GM20000 (cell line): ENCODE results near the gene KCNMA1.

ENCODE experiments used
- DNase-seq: peaks from one replicate; pipeline ENCODE4 v3.0.0; 2012; ENCODE audit warnings: low spot score
- TF ChIP-seq, protein P1 (sequence below): IDR thresholded peaks from 2 replicates; pipeline ENCODE4 v1.5.1; 2012; ENCODE audit warnings: mild to moderate bottlenecking, control low read depth; ENCODE audit errors: extremely low read depth, missing control alignments

KCNMA1 gene

DNA sequence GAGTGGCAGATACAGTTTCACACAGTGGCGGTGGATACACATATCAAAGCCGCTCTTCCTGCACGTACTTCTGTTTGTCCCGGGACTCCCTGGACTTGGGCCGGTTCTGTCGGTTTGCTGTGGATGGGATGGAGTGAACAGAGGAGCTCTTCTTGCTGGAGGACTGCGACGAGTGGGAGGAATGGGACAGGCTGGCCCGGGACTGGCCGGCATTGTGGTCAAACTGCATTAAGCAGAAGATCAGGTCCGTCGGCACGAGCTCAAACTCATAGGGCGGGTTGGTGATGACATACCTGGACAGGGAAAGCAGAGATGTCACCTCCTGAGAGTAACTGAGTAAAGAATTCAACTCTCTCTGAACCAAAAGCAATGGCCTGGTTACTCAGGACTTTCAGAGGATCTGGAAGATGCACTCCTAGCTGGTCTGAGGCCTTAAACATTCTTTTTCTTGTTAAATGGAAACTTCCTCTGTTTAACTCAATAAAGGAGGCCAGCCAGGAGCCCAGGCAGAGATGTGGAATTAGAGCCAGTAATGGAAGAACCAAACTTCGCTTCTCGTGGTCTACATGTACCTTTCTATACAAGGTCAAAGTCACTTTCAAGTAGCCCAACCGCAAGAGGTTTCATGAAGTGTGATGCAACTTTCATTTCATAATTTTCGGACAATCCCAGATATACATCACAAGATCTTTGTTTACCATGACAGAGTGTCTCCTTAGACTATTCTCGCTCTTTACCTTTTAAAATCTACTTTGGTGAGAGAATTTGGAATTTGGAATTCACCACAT is 750.2 kb downstream of the KCNMA1 start:
- DNase-seq = no peak

DNA sequence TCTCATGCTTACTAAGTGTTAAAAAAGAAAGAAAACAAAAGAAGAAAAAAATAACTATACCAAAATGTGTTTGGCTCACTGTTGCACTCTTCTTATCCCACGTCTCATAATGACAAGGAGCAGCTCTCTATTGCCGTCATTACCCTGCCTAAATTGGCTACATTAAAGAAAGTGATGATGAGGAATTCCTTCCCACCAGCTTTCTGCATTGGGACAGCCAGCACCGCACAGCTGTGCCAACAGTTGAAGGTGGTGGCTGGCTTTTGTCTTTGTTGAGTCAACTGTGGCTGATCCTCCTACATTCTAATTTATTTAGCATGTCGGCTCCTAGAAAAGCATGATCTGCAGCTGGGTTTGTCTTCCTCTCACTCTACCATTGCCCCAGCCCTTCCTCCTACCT is 751.8 kb downstream of the KCNMA1 start:
- TF ChIP-seq, protein P1, sequence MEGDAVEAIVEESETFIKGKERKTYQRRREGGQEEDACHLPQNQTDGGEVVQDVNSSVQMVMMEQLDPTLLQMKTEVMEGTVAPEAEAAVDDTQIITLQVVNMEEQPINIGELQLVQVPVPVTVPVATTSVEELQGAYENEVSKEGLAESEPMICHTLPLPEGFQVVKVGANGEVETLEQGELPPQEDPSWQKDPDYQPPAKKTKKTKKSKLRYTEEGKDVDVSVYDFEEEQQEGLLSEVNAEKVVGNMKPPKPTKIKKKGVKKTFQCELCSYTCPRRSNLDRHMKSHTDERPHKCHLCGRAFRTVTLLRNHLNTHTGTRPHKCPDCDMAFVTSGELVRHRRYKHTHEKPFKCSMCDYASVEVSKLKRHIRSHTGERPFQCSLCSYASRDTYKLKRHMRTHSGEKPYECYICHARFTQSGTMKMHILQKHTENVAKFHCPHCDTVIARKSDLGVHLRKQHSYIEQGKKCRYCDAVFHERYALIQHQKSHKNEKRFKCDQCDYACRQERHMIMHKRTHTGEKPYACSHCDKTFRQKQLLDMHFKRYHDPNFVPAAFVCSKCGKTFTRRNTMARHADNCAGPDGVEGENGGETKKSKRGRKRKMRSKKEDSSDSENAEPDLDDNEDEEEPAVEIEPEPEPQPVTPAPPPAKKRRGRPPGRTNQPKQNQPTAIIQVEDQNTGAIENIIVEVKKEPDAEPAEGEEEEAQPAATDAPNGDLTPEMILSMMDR = no peak
- DNase-seq = no peak

More for the DNA sequence above, 750.2 kb downstream of the KCNMA1 start:
- TF ChIP-seq, protein P1 = no peak

DNA sequence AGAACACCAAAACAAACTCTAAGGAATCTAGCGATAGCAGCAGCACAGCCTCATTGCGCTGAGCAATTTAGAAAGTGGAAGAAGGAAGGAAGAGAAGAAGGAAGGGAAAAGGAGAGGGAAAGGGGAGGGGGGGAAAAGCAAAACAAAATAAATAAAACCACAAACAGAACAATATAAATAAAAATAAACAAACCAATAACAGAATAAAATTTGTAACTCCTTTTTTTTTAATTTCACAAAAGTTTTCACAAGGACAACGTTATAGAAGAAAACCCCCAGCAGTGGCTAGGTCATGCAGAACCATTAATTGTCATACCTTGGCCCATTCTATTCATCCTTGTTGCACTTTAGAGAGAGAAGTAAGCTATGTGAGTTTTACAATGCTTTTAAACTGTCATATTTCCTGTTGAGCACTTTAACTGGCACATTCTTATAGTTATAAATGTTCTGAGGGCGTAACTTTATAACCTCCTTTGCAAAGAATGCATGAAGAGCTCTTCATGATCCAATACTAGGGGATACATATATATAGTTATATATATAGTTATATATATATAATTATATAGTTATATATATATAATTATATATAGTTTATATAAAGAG is 752.8 kb downstream of the KCNMA1 start:
- no peak for DNase-seq
- TF ChIP-seq, protein P1 = no peak

DNA sequence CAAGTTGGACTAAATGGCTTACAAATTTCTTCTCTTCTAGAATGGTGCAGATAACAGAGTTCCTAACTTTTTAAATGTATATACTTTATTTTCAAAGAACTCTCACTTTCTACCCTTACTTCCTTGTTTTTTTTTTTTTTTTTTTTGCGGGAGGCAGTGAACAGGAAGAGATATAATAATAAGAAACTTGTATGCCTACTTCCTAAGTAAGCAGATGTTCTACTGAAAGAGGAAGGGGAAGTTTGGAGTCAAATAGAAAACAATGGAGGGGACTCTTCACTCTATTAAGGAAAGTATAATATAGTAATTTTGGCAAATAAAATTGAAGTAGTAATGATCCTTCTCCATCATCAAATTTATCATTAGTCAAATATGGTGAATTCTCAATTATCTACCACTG is 754.0 kb downstream of the KCNMA1 start:
- TF ChIP-seq, protein P1 = no peak
- DNase-seq = no peak

DNA sequence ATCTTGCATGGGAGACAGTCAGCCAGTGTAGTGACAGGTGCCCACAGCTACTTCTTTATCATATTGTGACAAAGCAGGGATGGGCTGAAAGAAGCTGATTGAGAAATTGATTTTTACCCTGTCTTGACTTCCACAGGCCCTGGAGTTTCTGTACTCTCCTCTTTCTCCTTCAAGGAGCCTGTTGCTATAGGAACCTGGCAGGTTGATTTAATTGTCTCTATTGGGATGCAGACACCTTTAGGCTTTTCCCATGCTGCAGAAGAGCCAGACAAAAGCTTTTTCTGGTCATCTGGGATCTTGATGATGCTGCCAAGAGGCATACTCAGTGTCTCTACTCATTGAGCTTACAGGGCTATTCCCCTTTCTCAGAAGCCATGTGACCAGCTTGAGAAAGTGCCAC is 754.8 kb downstream of the KCNMA1 start:
- TF ChIP-seq, protein P1 = no peak
- no peak for DNase-seq

DNA sequence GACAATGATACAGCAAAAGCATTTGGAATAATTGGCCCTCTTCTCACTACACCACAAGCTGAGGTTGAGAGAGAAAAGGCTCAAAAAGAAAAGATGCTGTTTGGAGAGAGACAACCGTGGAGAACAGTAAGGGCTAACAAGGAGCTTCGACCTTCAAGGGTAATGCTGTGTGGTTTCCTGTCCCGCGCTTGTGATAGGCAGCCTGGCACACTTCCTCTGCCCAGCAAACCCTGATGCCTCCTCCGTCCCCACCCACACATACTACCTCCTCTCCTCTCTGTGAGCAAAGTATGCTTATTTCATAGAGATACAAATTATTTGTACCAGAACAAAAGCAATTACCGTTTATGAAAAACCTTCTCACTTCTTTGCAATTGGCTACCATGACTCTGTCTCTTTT is 755.4 kb downstream of the KCNMA1 start:
- TF ChIP-seq, protein P1 = no peak
- DNase-seq = no peak

DNA sequence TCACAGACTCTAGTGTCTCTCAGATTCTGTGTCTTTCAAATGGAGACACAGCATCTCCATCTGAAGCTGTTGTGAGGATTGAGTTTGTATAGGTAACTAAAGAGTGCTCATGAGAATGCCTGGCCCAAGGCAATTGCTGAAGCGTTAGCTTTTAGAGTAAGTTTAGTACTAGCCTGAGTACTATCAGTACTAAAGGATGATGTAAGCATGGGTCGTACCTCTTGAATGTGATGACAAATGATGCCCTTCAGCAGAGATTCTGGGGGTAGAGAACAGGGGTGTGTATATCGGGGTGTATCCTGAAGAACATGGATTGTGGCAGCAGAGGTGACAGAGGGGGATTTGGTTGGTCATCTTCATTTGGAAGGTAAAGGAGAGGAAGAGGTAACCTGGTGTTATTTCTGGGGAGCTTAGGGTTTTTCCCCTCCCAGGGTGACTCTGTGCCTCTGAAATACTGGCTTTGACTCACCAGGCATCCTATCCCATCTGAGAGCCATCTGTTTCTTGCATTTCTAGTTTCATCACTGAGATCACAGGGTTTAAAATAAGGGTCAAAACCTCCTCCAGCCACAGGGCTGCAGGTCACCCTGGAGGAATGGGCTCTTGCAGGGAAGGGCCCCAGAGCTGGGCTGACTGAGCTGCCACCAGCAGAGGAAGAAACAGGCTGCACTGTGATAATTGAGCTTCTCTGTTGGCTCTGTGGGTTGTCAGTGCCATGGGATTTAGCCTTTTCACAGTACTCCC is 756.0 kb downstream of the KCNMA1 start:
- TF ChIP-seq, protein P1 = no peak
- no peak for DNase-seq
